Dedifferentiated amniotic fluid mesenchymal stem cell (primary cell): ENCODE data around the gene BNIP2.
"Not testable (repeated sequence)": the region's sequence is repeated elsewhere in the genome, so short reads cannot be mapped to it uniquely, and the experiment has no call there.

ENCODE experiments used
- DNase-seq: peaks from one replicate; pipeline ENCODE4 v3.0.0-alpha.2; 2016; ENCODE audit errors: extremely low spot score

BNIP2 gene

DNA sequence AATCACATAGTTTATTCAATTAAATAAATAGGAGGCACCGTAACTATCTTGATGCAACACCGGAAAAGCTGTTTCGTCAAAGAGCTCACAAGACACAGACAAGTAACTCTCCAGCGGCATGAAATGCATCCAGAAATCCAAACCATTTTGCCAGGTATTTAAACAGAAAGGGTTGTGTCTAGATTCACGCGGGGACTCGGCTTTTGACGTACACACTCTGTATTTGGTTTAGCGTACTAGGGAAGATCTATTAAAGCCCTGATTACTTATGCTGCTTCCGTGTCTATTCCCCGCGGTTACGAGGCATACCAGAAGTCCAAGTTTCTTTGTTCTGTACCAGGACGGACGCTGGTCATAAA is 718 bp downstream of the BNIP2 start:
- DNase-seq = peak; percentile 80

DNA sequence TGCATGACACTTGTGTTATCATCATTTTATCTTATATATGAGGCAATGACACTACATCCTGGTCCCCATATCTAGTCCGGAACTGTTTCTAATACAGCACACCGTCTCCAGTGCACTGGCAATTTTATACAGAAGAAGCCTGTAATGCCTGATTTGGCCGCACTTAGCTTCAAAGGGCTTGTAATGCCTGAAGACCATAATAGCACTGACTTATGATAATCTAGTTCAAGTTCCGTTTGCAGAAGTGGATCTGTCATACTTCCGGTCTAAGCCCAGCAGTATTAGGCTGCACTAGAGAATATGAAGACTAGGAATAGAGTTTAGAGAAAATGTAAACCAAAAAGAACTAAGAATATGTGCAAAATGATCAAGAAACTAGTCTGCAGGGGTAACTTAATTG is 1.3 kb downstream of the BNIP2 start:
- DNase-seq = peak; percentile 27

DNA sequence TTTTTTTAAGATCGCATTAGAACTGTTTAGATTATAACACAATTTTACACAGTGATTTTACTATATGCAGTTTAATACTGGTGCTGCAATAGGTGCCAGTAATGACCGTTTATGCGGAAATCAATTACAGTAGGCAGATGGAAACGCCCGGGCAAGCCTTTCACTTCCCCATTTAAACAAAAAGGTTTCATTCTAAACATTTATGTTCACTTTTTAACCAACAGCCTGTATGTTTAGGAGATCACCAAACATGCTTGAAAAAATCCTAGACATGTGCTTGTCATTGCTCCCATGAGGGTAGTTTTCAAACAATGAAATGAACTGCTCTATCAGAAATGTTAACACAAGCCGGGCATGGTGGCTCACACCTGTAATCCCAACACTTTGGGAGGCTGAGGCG is 2.7 kb downstream of the BNIP2 start:
- DNase-seq = no peak

DNA sequence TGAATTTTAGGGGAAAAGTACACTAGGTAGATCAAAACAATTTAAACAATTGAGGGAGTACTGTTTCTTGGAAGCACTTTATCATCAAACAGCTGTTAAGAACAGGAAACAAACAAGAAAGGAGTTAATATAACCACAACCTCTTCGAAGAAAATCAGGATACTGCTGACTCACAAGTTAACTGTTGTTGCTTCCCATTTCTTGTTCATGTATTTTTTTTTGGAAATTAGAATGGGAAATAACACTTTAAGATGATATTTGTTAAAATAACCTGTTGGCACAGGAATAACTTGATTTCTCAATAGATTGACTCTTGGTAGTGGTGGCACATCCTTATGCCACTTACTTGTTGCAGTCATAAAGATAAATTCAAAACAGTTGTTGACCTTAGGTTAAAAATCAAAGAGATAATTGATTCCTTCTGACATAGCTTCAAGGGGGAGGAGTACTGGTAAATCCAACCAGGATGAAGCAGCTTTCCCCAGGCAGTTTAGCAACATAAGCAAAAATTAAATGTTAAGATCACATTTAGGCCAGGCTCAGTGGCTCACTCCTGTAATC is 3.3 kb downstream of the BNIP2 start:
- no peak for DNase-seq

DNA sequence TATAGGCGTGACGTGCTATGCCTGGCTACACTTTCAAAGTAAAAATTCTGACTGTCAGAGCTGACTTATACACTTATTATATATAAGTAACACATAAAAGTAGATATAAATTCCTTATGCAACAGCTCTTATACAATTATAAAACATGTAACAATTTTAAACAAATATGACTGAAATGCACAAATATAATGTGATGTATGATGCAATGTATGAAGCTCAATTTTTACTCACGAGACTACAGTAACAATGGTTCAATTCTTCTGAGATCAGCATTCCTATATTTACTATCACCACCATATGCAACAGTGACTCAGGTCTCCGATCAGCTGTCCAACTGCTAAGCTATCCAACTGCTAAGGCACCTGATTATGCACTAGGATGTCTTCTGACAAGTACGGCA is 8.2 kb downstream of the BNIP2 start:
- DNase-seq = no peak

DNA sequence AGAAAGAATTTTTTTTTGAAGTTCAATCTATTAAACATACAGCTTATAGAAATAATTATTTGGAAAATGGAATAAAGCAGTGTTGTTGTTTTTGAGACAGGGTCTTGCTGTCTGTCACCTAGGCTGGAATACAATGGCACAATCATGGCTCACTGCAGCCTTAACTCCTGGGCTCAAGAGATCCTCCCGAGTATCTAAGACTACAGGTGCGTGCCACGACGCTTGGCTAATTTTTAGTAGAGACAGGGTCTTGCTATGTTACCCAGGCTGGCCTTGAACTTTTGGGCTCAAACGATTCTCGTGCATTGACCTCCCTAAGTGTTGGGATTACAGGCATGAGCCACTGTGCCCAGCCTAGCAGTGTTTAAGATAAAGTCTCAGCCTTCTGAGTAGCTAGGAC is 8.8 kb downstream of the BNIP2 start:
- DNase-seq = no peak

DNA sequence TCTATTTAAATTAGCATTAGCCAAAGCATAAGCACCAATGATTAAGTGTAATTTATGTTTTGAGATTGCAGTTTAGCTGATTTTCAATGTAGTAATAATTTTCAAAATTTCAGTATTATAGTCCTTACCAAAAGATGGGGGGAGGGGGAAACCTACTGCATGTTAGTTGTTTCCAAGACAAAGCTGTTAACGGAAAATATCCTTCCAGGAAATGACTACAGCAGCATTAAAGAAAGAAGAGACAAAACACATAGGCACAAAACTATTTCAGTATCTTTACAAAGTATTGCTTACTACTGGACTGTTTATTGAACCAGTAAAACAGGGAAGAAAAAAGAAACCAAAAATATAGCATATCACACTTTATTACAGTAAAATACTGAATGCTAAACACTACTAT is 10.5 kb downstream of the BNIP2 start:
- no peak for DNase-seq

DNA sequence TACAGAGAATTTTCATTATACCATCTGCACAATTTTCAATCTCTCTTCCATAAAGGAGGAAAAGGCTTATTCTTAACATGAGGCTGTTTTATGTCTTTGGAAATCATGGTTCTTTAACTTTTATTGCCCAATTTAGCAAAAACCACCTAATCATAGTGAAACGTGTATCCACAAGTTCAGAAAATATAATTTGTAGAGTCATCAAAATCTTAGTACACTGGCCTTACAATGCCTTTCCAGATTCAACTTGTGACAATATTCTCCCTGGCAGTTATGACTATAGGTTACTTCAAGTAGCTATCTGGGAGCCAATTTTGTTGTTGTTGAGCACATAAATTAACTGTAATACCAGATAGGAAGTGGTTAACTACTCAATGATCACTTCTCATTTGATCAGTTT is 10.9 kb downstream of the BNIP2 start:
- DNase-seq = no peak

DNA sequence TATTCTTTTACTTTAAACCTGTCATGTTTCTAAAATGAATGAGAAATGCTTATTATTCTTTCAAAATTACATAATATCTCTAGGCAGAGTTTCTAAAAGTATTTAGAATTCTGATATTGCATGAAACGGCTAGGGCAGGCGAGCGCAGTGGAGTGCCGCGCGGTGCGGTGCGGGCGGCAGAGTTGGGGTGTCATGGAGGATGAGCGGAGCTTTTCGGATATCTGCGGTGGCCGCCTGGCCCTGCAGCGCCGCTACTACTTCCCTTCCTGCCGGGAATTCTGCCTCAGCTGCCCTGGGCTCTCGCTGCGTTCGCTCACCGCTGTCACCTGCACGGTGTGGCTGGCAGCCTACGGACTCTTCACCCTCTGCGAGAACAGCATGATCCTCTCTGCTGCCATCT is 12.6 kb downstream of the BNIP2 start:
- DNase-seq = no peak

DNA sequence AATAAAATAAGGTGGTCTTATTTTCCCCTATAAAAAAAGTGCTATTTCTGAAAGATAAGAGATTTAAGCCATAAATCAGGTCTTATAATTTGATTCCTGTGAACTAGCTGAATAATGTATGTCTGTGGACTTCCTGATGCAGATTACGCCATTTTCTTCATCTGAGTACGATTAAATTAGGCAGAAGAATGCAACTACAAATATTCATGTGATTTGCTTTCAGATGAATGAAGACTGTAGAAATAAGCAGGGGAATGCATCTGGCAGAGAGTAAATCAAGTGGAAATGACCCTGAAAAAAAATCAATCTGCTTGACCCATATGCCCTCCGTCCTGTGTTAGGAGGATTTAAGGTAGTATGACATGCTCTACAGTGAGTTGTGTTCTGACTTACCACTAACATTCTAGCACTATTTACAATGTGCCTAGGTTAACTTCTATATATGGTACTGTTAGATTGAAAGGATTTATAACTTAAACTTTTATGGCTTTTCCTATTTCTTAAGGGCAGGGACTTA is 14.7 kb downstream of the BNIP2 start:
- no peak for DNase-seq

DNA sequence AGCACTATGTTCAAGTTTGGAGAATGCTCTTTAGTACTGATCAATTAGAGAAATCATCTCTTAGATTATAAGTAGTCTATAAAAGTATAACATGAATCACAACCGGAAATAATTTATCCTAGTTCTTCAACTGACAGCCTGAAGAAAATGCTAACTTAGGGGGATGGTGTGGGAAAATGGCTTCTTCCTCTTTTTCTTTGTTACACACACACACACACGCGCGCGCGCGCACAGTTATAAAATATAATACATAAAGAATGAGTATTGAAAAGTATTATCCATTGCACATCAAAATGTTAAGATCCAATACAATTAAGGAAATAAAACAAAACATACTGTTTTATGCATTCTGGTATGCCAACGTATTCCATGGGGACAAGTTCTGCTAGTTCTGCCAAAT is 20.6 kb downstream of the BNIP2 start:
- no peak for DNase-seq

DNA sequence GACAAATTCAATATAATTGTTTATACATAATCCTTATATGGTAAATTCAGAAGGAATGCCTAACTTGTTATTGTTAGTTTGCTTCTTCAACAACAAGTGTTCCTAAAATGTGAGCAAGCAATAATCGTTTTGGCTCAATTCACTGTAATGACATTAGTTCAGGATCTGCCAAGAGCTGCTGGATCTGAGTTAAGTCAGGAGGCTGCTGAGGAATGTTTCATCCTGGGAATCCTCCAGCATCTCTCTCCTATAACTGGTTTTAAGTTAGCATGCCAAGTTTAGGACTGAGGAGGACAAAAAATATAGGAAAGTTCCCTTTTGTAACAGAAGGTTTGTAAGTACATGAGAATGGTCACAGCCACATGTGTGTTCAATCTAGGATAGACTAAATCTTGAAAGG is 26.9 kb downstream of the BNIP2 start:
- peak; percentile 22 for DNase-seq

DNA sequence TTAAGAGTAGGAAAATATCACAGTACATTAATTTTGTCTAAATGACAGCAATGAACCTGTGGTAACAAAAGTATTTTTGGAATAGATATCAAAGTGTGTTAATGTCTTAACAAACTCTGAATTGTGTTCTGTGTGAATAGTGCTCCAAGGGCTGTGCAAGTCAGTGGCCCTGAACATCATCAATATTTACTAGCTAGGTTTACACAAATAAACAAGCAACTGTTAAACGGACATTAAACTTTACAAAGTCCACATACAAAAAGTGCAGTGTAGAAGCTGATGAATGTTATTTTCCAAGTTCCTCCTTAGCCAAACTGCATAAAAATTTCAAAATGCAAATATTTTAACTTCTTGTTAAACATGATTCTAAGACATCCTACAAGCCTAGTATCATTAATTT is 29.8 kb downstream of the BNIP2 start:
- DNase-seq = no peak

DNA sequence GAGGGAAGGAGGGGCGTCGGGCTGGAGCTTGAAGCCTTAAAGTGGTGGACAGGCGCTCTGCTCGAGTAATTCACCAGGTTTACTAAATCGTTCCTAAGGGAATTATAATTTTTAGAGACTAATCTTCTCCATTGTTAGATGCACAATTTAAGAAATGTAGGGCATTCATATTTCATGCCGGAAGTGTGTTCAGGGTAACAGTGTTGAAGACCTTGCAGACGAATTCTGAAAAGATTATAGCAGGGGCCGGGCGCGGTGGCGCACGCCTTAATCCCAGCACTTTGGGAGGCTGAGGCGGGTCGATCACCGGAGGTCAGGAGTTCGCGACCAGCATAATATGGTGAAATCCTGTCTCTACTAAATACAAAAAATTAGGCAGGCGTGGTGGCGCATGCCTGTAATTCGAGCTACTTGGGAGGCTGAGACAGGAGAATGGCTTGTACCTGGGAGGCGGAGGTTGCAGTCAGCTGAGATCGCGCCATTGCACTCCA is 31.4 kb downstream of the BNIP2 start:
- no peak for DNase-seq

DNA sequence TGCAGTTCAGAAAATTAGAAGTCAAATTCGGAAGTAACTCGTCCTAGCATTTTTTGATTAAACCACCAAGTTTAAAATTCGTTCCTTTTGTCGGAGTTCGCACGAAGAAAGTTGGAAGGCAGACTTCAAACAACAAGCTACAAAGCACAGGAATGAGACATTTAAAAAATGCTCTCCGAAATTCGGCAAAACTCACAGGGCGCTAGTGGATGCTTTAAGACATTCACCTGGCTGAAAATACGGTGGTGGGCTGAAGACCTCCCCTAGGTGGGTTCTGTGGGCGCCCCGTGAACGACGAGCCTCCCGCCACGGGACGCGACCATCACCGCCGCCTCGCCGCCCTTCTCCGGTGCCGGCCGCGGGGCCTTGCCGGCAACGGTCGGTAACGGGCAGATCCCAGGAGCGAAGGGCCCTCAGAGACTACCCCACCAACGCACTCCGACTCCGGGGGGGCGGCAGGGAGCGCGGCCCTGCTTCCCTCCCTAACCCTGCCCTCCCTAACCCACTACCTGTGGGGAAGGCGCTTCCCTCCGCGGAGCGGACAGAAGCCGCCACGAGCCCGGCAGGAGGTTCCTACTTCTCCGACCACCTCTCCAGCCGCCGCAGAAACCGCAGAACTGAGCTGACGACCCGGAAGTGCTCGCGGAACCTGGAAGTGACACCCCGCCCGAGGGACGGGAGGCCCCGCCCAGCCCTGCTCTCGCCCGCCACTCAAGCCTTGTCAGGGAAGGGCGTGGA is 32.1 kb downstream of the BNIP2 start, which contains the start of gene GTF2A2:
Gene GTF2A2 (minus strand): TSS at position 619 of the 738 bp plus-strand sequence. CDS start 5,238 bp downstream, outside the sequence.
- peak; percentile 94 for DNase-seq

DNA sequence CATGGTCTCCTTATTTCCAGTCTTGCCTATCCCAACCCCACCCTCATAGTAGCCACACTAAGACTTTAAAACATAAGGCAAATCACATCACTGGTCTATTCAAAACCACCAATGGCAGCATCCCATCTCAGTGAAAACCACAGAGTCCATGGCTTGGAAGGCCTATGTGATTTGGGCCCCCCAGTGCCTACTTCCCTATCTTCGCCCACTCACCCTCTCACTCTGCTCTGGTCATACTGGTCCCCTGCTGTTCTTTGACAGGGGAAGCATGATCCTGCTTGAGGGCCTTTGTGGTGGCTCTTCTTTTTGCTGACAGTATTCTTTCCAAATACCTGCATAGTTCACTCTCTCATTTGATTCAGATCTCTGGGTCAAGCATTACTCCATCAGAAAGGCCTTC is 35.1 kb downstream of the BNIP2 start:
- no peak for DNase-seq

DNA sequence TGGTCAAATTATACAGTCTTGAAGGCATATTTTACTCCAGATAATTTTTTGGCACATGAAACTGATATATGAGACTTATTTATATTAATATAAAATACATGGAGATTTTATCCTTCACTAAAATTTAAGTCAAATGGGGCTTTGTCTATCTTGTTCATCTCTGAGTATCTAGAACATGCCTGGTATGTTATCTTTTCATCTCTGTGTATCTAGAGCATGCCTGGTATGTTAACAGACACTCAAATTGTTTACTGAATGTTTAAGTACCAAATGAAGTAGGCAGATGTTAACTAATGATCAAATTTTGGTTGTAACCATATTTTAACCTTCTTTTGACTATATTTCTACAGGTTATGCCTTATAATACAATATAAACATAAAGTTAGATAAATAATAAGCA is 39.5 kb downstream of the BNIP2 start:
- DNase-seq = no peak

DNA sequence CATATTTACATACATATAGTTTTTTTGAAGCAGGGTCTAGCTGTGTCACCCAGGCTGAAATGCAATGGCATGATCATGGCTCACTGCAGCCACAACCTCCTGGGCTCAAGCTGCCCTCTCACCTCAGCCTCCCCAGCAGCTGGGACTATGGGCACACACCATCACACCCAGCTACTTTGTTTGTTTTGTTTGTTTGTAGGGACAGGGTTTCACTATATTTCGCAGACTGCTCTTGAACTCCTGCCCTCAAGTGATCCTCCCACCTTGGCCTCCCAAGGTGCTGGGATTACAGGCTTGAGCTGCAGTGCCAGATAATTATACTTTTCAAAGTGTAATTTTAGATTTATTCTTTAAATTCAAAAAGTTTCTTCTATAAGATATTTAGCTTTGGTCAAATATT is 42.0 kb downstream of the BNIP2 start:
- DNase-seq = no peak

DNA sequence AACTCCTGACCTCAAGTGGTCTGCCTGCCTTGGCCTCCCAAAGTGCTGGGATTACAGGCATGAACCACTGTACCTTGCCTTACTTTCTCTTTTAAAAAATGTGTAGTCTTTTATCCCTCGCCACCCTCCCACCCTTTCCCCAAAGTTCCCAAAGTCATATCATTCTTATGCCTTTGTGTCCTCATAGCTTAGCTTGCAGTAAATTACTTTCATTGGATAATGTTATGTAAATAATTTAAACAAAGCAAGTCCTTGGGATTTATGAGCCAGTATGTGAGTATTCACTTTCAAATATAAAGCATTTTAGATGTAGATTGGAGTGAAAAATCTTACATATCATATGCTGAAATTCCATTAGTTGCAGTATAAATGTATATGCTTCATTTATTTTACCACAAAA is 42.8 kb downstream of the BNIP2 start:
- DNase-seq = no peak

DNA sequence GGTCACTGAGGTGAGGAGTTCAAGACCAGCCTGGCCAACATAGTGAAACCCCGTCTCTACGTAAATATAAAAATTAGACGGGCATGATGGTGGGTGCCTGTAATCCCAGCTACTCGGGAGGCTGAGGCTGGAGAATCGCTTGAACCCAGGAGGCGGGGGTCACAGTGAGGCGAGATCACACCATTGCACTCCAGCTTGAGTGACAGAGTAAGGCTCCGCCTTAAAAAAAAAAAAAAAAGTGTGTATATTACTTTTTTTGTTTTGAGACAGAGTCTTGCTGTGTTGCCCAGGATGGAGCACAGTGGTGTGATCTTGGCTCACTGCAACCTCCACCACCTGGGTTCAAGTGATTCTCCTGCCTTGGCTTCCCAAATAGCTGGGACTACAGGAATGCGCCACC is 43.3 kb downstream of the BNIP2 start:
- not testable (repeated sequence) for DNase-seq

DNA sequence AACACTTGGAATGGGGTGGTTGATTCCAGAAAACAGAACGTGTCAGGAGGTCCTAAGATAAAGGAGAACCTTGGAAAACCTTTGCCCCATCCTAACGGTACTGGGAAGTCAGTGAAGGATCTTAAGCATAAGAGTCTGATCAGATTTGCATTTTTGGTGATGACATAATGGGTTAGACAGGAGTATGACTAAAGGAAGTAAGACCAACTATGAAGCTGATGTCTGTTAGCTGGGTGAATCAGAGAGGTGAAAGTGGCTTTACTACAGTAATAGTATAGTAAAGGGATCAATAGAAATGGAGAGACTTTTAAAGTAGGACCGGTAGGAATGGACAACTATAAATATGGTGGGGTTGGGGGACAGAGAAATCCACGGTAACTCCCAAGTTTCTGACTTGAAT is 44.4 kb downstream of the BNIP2 start:
- DNase-seq = no peak

DNA sequence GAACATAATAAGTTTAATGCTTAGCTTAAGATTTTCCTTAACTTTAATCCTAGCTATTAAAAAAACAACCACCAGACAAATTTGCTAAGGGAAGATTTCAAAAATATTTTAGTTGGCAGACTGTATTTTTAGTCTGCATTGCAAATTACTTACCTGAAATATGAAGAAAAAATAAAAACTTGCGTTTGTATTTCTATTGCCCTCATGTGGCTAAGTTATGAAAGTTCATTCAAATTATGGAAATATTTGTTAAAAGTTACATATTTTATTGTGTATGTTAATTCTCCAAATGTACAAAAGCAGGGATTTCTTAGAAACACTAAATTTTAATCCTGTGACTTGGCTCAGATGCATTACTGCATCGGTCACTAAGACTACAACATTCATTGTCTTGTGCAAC is 46.8 kb downstream of the BNIP2 start:
- no peak for DNase-seq

DNA sequence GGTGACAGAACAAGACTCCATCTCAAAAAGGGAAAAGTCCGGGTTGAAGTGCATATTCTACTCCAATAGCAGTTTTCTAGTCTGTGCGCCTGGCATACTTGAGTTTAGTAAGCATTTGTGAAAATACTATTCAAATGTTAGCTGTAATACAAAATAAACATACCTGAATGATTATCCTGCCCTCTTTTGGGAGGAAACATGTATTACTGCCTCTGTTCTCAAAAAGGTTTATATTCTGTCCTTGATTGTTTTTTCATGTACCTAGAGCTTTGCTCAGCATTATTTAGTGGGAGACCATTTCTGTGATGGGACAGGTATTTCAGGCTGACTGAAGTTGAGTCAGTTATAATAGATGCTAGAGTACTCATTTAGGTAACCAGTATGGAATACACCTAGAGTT is 51.6 kb downstream of the BNIP2 start:
- DNase-seq = not testable (repeated sequence)

DNA sequence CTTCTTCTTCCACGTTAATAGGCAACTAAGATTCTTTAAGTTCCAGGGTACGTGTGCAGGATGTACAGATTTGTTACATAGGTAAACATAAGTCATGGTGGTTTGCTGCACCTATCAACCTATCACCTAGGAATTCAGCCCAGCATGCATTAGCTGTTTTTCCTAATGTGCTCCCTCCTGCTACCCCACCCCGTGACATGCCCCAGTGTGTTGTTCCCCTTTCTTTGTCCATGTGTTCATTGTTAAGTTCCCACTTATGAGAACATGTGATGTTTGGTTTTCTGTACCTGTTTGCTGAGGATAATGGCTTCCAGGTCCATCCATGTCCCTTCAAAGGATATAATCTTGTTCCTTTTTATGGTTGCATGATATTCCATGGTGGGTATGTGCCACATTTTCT is 52.9 kb downstream of the BNIP2 start:
- DNase-seq = no peak
